HG02943 (cell line): ENCODE data around the gene AGBL1.

ENCODE experiments used
- ATAC-seq: cut with Tn5 transposase; IDR thresholded peaks from one replicate; pipeline ENCODE4 v1.9.1; 2021; ENCODE audit warnings: mild to moderate bottlenecking, low read depth, moderate library complexity; ENCODE audit not compliant: unreplicated experiment

AGBL1 gene

GRCh38 chr15:86663304-86663703 lies 583.6 kb downstream of the AGBL1 start:
- ATAC-seq: no peak

GRCh38 chr15:86663979-86664378 lies 584.3 kb downstream of the AGBL1 start:
- ATAC-seq: no peak

- no peak for ATAC-seq
Measured at GRCh38 chr15:86664581-86664980, 584.9 kb downstream of the AGBL1 start.

GRCh38 chr15:86676002-86676401 lies 596.3 kb downstream of the AGBL1 start:
- no peak for ATAC-seq

GRCh38 chr15:86677278-86677677 lies 597.6 kb downstream of the AGBL1 start:
- ATAC-seq: no peak

GRCh38 chr15:86685263-86685662 lies 605.6 kb downstream of the AGBL1 start:
- ATAC-seq: no peak

GRCh38 chr15:86689006-86689405 lies 609.3 kb downstream of the AGBL1 start:
- no peak for ATAC-seq

- ATAC-seq: no peak
Measured at GRCh38 chr15:86690566-86690965, 610.9 kb downstream of the AGBL1 start.

GRCh38 chr15:86691091-86691663 lies 611.5 kb downstream of the AGBL1 start:
- ATAC-seq: no peak

- no peak for ATAC-seq
Measured at GRCh38 chr15:86700864-86701610, 621.4 kb downstream of the AGBL1 start.

- no peak for ATAC-seq
Measured at GRCh38 chr15:86701611-86701963, 621.9 kb downstream of the AGBL1 start.

GRCh38 chr15:86706813-86707212 lies 627.1 kb downstream of the AGBL1 start:
- no peak for ATAC-seq

- ATAC-seq: no peak
Measured at GRCh38 chr15:86711476-86711875, 631.8 kb downstream of the AGBL1 start.

GRCh38 chr15:86714241-86714640 lies 634.6 kb downstream of the AGBL1 start:
- no peak for ATAC-seq

- no peak for ATAC-seq
Measured at GRCh38 chr15:86725628-86726027, 646.0 kb downstream of the AGBL1 start.

GRCh38 chr15:86735247-86736040 lies 655.8 kb downstream of the AGBL1 start:
- no peak for ATAC-seq

- ATAC-seq: no peak
Measured at GRCh38 chr15:86741917-86742316, 662.2 kb downstream of the AGBL1 start.

GRCh38 chr15:86743283-86743903 lies 663.7 kb downstream of the AGBL1 start:
- ATAC-seq: no peak

GRCh38 chr15:86744198-86744780 lies 664.6 kb downstream of the AGBL1 start:
- ATAC-seq: no peak

- ATAC-seq: no peak
Measured at GRCh38 chr15:86751116-86751515, 671.4 kb downstream of the AGBL1 start.

- ATAC-seq: no peak
Measured at GRCh38 chr15:86754846-86755245, 675.2 kb downstream of the AGBL1 start.
